Ishikawa (cell line): ENCODE measurements around the gene ICAM1.

ENCODE experiments used
- RAD21 ChIP-seq: IDR thresholded peaks from 2 replicates; pipeline ENCODE4 v1.6.1; 2012; ENCODE audit warnings: low read depth
- TCF12 ChIP-seq: IDR thresholded peaks from 2 replicates; pipeline ENCODE4 v1.6.1; 2012; ENCODE audit warnings: low read depth
- YY1 ChIP-seq: IDR thresholded peaks from 2 replicates; pipeline ENCODE4 v1.6.1; 2012; ENCODE audit warnings: low read depth

DNA sequence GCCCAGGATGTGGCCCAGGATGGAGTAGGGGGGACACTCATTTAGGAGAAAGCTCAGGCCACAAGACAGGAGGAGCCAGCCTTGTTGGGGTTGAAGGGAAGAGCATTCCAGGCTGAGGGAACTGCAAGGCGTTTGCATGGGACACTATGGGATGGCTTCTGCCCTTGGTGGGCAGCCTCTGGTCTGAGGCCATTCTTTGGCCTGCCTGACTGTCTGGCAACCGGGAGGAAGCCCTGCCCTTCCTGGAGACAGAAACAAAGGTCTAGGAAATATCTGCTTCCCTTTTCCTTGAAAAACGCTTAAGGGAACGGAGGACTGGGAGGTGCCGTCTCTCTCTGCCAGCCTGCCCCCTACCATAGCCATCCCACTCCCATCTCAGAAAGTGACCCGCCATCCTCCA is 2.8 kb upstream of the ICAM1 start:
- no peak for TF ChIP-seq YY1
- TF ChIP-seq RAD21 = no peak
- TF ChIP-seq TCF12 = no peak
